Endometrial microvascular endothelial cells (primary cell): Measurements from ENCODE around the gene PACSIN2. TPM values are rescaled to one million over a fixed set of nuclear protein-coding genes. Genes with fewer than 3 reads are reported as not detected.

ENCODE experiments used
- in situ Hi-C: cut with HindIII; loops from 2 replicates; pipeline ENCODE4 v1.10.0; 2017; ENCODE audit warnings: low sequenced_read_pairs, low pct_unique_long_range_greater_than_20kb; ENCODE audit errors: inconsistent ontology term
- total RNA-seq: library from RNA; depleted of rRNA; stranded (reverse); fragments of >200 nt; gene quantifications from one replicate; pipeline ENCODE4 v1.2.3, GENCODE V29; 2015; ENCODE audit errors: inconsistent ontology term

Gene PACSIN2
- total RNA-seq, 1 donor from 2014 or later = 51.7 TPM

GRCh38 chr22:42902875-42903510 lies 112.0 kb downstream of the PACSIN2 start:
- in situ Hi-C loops = no loop called here

DNA sequence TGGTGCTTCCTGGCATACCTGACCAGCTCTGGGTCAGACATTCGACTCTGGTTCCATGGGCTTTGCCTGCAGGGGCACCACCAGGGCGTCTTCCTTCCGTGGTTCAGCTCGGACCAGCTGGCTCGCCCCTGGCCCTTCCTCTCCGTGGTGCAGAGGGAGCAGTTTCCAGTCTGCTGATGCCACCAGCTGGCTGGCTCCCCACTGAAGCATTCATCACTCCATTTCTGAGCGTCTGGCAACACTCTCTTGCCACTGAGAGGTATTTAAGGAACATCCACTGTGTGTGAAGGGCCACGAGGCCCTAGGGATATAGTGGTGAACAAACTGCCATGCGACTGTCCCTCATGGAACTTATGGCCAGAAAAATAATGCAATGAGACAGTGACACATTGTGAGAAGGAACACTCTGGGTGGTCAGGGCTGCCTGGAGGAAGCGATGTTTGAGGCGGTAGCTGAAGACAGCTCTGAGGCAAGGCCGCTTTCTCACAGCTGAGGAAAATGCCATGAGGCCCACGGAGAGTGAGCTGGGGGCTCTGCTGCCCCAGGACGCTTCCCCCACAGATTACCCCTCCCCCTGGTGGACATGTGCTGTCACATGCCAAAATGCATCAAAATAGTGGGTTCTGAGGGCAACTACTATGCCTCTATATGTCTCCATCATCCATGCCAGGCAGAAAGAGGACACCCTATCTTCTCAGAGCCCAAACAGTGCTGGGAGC lies 113.0 kb downstream of the PACSIN2 start:
- in situ Hi-C loops = no loop called here

- in situ Hi-C loops = no loop called here
These were observed 117.0 kb downstream of the PACSIN2 start for GRCh38 chr22:42897960-42898359.

DNA sequence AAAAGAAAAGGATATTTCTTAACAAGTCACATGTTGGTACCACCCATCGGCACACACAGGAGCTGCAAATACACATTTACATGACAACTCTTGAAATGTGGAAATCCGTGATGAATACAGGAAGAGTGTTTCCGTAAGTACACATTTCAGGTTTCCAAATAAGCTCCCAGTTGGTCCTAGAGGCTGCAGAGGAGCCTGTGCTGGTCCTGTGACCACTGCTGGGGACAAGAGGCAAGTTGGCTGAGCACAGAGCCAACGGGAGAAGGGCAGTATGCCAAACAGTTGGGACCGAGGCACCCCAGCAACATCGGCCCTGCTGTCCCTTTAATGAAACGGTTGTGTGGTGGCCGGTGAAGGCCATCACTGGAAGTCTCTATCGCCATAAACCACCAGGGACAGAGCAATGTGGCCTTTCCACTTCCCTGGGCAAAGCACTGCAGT lies 119.4 kb downstream of the PACSIN2 start:
- in situ Hi-C loops = no loop called here

GRCh38 chr22:42895087-42895486 lies 119.9 kb downstream of the PACSIN2 start:
- in situ Hi-C loops = no loop called here

GRCh38 chr22:42893371-42894150 lies 121.4 kb downstream of the PACSIN2 start:
- in situ Hi-C loops = no loop called here

- in situ Hi-C loops = no loop called here
These were observed 122.2 kb downstream of the PACSIN2 start for GRCh38 chr22:42892571-42893316.

DNA sequence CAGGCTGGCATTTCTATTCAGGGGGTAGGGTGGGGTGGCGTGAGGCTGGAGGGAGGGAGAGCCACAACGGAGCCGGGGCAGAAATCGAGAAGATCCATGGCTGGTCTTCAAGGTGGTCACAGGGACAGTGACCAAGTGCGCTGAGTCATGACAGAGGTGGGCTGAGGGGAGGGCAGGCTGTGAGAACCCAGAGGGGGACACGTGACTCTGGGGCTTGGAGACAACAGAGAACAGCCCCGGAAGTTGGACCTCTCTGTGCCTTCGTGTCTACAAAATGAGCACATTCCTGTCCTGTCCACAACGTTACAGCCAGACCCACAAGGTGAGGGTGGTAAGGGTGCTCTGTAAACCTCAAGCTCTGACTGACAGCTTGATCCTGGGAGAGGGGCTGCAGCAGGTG lies 122.8 kb downstream of the PACSIN2 start:
- in situ Hi-C loops = no loop called here

DNA sequence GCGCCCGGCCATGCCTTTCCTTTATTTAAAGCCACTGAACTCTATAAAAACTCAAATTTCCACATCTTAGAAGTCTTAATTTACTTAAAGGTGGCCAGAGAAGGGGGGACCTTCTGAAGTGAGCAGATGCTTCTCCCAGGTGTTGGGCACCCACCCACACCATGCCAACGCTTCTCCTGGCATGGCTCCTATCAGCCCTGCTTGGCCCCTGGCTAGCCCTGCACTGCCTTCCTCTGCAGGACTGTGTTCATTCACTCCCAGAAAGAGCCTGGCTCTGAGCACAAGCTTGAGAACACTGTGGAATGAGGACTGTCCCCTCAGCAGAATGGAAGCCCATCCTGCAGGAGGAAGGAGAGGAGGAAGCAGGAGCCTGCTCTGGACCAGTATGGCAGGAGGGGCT lies 123.3 kb downstream of the PACSIN2 start:
- in situ Hi-C loops = no loop called here

DNA sequence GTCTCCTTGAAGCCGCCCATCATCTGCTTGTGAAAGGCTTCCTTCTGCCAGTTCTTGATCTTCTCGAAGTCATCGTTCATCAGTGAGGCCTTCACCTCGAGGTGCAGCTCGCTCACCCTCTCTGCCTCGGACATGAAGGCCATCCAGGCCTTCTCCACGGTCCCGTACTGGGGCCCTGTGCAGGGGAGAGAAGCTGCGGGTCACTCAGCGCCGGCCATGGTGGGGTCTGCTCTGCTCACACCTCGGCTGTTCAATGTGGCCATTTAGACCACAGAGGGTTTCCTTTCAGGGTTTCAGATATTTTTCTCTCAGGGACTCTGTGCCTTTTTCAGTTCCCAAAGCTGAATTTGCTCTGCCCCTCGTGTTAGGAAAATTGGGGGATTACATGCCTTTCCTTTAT lies 123.9 kb downstream of the PACSIN2 start:
- in situ Hi-C loops = no loop called here

- in situ Hi-C loops = no loop called here
These were observed 125.6 kb downstream of the PACSIN2 start for GRCh38 chr22:42889304-42889703.

DNA sequence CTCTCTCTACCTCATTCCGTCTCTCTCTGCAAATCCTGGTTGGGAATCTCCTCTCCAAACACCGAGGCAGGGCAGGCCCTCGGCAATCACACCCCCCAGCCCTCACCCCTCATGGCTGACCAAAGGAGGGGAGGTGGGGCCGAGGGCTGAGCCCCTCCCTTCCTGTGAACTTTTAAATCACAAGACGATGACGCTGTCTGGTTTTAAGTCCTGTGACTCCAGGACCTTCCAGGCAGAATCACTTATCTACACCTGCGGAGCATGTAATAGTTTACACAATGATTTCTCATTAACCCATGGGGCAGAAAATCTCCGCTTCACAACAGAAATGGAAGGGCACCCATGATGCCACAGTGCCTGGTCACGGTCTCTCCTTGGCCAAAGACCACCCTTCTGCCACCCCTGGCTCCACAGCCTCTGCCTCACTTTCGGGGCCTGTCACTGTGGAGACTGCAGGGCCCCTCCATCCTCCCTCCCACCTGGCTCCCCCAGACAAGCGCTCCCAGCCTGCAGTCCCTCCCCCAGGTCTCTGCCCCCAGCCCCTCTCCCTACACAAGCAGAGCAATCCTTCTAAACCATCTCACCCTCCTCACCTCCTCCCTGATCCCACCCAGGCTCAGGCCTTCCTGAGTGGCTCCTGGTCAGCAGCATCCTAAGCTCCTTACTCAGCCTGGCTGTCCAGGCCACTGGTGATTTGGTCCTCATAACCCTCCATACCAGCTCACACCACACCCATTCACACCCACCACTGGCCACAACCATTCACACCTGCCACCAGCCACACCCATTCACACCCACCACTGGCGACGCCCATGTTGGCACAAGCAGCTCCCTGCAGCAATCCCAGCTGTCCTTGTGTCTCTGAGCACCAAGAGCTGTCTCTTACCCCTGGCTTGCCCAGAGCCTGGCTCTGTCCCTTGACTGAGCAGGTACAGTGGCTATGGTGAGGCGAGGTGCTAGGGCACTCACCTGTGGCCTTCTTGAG lies 127.1 kb downstream of the PACSIN2 start:
- in situ Hi-C loops = no loop called here

- in situ Hi-C loops = no loop called here
These were observed 127.8 kb downstream of the PACSIN2 start for GRCh38 chr22:42887120-42887519.

- in situ Hi-C loops = no loop called here
These were observed 129.5 kb downstream of the PACSIN2 start for GRCh38 chr22:42885446-42885845.

GRCh38 chr22:42884616-42885375 lies 130.2 kb downstream of the PACSIN2 start:
- in situ Hi-C loops = no loop called here

DNA sequence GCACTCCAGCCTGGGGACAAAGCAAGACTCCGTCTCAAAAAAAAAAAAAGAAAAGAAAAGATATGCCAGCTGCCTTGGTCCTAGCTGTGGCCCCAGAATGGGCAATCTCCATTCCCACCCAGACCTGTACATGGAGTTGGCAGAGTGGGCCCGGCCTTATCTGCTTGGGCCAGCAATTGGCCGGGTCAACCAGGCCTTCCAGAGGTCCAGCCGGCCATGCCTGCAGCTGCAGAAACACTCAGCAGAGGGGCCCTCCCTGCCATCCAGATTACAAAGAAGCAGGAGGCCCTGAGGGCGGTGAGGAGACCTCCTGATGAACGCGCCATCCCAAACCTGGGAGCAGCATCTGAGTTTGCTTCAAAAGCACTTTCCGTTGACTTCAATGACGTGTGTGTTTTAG lies 131.0 kb downstream of the PACSIN2 start:
- in situ Hi-C loops = no loop called here

DNA sequence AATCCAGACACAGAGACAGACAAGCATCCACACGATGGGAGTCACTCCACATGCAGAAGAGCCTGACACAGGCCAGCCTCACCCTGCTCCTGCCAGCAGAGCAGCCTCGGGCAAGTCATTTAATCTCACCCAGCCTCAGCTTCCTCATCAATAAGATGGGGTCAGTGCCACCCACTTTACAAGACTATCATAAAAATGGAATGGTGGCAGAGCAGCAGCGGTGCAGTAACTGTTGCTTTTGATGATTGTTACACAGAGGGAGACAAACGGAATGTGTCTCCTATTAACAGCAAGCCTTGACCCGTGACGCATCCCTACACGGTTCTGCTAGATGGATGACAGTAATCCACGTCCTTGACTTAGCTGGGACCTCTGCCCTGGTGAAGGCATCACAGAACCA lies 131.8 kb downstream of the PACSIN2 start:
- in situ Hi-C loops = no loop called here
